Mesothelial cell of epicardium (in vitro differentiated cells): Measurements from ENCODE around the gene MEAK7. TPM values are rescaled to one million over a fixed set of nuclear protein-coding genes. Genes with fewer than 3 reads are reported as not detected.
"Not testable (repeated sequence)": the region's sequence is repeated elsewhere in the genome, so short reads cannot be mapped to it uniquely, and the experiment has no call there.

ENCODE experiments used
- DNase-seq, 2 experiments: peaks; one replicate each; pipeline ENCODE4 v3.0.0; 2021; ENCODE audit warnings: low spot score in 2 of 2; ENCODE audit not compliant: unreplicated experiment in 2 of 2
- H3K27ac Mint-ChIP-seq: 2 replicates; pipeline ENCODE4 v1.8.0; 2021; ENCODE audit warnings: mixed read lengths
- H3K27me3 Mint-ChIP-seq: 2 replicates; pipeline ENCODE4 v1.8.0; 2021; ENCODE audit warnings: low read depth, mixed read lengths
- H3K36me3 Mint-ChIP-seq: 2 replicates; pipeline ENCODE4 v1.8.0; 2021; ENCODE audit warnings: mixed read lengths
- H3K4me1 Mint-ChIP-seq: 2 replicates; pipeline ENCODE4 v1.8.0; 2021; ENCODE audit warnings: mixed read lengths
- H3K4me3 Mint-ChIP-seq: 2 replicates; pipeline ENCODE4 v1.8.0; 2021; ENCODE audit warnings: mild to moderate bottlenecking, moderate library complexity, mixed read lengths
- H3K9me3 Mint-ChIP-seq: 2 replicates; pipeline ENCODE4 v1.8.0; 2021; ENCODE audit warnings: mixed read lengths
- CTCF ChIP-seq: fragments of 200-600 bp; sonication (generic); IDR thresholded peaks from one replicate; pipeline ENCODE4 v1.5.0; 2021; ENCODE audit warnings: antibody characterized with exemption; ENCODE audit not compliant: unreplicated experiment
- total RNA-seq: library from RNA; stranded (reverse); gene quantifications from 3 replicates; pipeline ENCODE4 v1.2.1, GENCODE V29; 2021

The MEAK7 gene
- total RNA-seq, 1 donor from 2014 or later = 42.7 TPM

DNA sequence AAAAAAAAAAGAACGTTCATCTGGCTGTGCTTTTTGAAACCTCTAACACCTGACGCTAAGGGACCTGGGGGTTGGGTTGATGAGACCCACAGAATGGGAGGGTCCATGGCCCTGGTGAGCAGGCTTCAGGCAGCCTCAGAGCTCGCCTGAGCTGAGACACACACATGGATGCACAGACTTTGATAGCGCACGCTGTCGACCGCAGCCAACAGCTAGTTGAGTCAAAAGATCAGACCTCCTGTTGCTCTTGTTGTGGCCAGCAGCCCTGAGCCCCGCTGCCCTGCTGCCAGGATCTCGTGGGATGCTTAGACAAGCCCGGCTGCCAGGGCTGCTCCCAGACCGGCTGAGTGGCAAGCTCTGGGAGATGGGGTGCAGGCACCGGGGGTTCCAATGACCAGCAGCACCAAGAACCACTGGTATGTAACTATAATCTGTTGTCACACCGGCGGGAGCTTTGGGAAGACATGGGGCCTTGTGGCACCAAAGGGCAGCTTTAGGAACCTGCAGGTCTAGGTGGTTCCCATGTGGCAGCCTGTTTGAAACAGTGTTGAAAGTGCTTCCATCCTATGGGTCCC, 20.0 kb upstream of the MEAK7 start:
- Mint-ChIP-seq H3K4me1 (peaks cover 26% of the 10 kb centered on the region), H3K4me3 (no peak overlapping the region), H3K27me3 (no peaks in the 10 kb centered on the region), H3K27ac (no peak overlapping the region), H3K36me3 (peaks cover 2% of the 10 kb centered on the region), H3K9me3 (peaks cover 3% of the 10 kb centered on the region)
- TF ChIP-seq CTCF = no peak
- DNase-seq = no peak

DNA sequence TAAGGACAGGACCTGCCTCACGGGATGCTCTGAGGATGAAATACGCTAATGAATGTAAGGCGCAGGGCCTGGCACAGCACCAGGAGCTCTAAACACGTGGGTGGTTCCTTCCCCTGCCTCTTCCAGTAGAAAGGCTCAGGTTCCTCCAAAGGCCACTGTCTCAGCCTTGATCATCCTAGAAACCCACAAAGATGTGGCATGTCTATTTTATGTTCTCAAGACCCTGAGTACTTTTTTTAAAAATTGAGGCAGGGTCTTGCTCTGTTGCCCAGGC, 17.0 kb upstream of the MEAK7 start:
- Mint-ChIP-seq H3K36me3 (no peaks in the 10 kb centered on the region), H3K4me1 (peaks cover 25% of the 10 kb centered on the region), H3K27ac (no peak overlapping the region), H3K4me3 (no peak overlapping the region), H3K9me3 (no peaks in the 10 kb centered on the region), H3K27me3 (no peaks in the 10 kb centered on the region)
- DNase-seq = no peak
- TF ChIP-seq CTCF = no peak

- Mint-ChIP-seq H3K36me3 (no peaks in the 10 kb centered on the region), H3K4me1 (peaks cover 26% of the 10 kb centered on the region), H3K27me3 (no peaks in the 10 kb centered on the region), H3K27ac (no peak overlapping the region), H3K9me3 (no peaks in the 10 kb centered on the region), H3K4me3 (no peak overlapping the region)
- no peak for TF ChIP-seq CTCF
- DNase-seq = no peak
These were observed 16.5 kb upstream of the MEAK7 start for GRCh38 chr16:84520725-84521496.

DNA sequence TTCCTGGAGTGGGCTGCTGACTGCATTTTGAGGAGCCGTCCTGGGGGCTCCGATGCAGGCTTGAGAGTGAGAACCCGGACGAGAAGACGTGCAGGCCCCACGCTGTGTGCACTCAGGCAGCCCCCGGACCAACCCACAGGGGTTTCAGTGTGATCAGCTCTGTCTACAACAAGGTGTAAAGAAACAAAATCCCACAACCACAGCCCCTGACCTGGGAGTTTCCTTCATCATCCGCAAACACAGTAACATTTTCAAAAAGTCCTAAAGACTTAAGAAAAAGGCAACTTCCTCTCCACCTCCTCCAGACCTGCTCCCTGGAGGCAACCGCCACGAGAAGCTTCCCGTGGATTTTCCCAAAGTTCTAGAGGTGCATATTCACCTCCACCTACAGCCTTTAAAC, 15.4 kb upstream of the MEAK7 start:
- H3K4me3 Mint-ChIP-seq = no peak overlapping the region
- no peak for DNase-seq
- TF ChIP-seq CTCF = no peak
- no peaks in the 10 kb centered on the region for H3K9me3 Mint-ChIP-seq
- H3K27me3 Mint-ChIP-seq = no peaks in the 10 kb centered on the region
- peak overlapping the region; percentile 59 for H3K27ac Mint-ChIP-seq
- peaks cover 27% of the 10 kb centered on the region for H3K4me1 Mint-ChIP-seq
- no peaks in the 10 kb centered on the region for H3K36me3 Mint-ChIP-seq

DNA sequence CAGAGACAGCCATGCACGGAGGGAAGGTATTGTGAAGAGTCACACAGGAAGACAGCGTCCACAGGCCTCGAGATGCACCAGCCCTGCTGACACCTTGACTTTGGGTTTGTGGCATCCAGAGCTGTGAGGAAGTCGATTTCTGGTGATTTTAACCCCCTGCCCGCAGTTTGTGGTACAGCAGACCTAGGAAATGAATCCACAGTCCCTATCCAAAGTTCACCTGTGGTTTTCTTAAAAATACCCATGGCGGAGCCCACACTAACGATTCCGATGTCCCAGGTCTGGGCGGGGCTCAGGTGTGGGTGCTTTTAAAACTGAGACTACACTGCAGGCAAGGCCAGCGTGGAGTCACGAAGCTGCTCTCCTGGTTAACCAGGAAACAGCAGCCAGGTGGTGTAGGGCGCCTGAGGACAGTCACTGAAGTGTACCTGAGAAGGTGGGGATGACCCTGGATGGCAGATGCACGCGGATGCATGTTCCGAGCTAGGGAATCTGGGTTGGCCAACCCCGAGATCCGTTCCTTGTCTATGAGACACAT, 14.4 kb upstream of the MEAK7 start:
- no peak for DNase-seq
- Mint-ChIP-seq H3K4me1 (peaks cover 37% of the 10 kb centered on the region), H3K9me3 (no peaks in the 10 kb centered on the region)

DNA sequence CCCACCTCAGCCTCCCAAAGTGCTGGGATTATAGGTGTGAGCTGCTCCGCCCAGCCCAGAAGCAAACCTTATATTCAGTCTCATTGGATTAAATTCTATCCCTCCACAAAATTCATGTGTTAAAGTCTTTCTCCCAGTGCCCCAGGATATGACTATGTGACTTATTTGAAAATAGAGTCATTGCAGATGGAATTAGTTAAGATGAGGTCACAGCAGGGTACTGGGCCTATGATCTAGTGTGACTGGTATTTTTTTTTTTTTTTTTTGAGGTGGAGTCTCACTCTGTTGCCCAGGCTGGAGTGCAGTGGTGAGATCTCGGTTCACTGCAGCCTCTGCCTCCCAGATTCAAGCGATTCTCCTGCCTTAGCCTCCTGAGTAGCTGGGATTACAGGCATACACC, 13.8 kb upstream of the MEAK7 start:
- H3K36me3 Mint-ChIP-seq, H3K27ac Mint-ChIP-seq, H3K27me3 Mint-ChIP-seq, H3K9me3 Mint-ChIP-seq, H3K4me3 Mint-ChIP-seq, DNase-seq: not testable (repeated sequence)
- peaks cover 43% of the 10 kb centered on the region for H3K4me1 Mint-ChIP-seq

More for the DNA sequence above, 14.4 kb upstream of the MEAK7 start:
- Mint-ChIP-seq H3K27me3 (no peaks in the 10 kb centered on the region), H3K36me3 (no peaks in the 10 kb centered on the region), H3K4me3 (no peak overlapping the region), H3K27ac (no peak overlapping the region)
- TF ChIP-seq CTCF = no peak
